ENCODE measurements around the gene PHLDB1.

The PHLDB1 gene

GRCh38 chr11:118659953-118660680 is 52.7 kb downstream of the PHLDB1 start:
- no peak overlapping the region for H3K27ac ChIP-seq
- TF ChIP-seq CTCF (IDR thresholded peaks at IDR 0.05; ENCODE audit: low read depth, low read length, missing control alignments) = no peak
- H3K27me3 ChIP-seq (replicated peaks) = no peaks in the 10 kb centered on the region
- DNase-seq = no peak
- H3K4me3 ChIP-seq (ENCODE audit: low read depth, low read length) = no peak overlapping the region
- in situ Hi-C loops (cut with HindIII; ENCODE audit: low pct_ligation_motif_present, low sequenced_read_pairs) = no loop called here
- peaks cover 30% of the 10 kb centered on the region for H3K36me3 ChIP-seq (replicated peaks)

GRCh38 chr11:118660681-118661424 is 53.4 kb downstream of the PHLDB1 start:
- DNase-seq = no peak
- Histone ChIP-seq H3K4me3 (ENCODE audit: low read depth, low read length) (no peak overlapping the region), H3K27ac (no peak overlapping the region), H3K27me3 (replicated peaks) (no peaks in the 10 kb centered on the region), H3K36me3 (replicated peaks) (peaks cover 22% of the 10 kb centered on the region)
- TF ChIP-seq CTCF (IDR thresholded peaks at IDR 0.05; ENCODE audit: low read depth, low read length, missing control alignments) = no peak
- in situ Hi-C loops (cut with HindIII; ENCODE audit: low pct_ligation_motif_present, low sequenced_read_pairs) = no loop called here

- DNase-seq = no peak
- no peak overlapping the region for H3K27ac ChIP-seq
- no peak for TF ChIP-seq CTCF (IDR thresholded peaks at IDR 0.05; ENCODE audit: low read depth, low read length, missing control alignments)
- no peak overlapping the region for H3K4me3 ChIP-seq (ENCODE audit: low read depth, low read length)
- in situ Hi-C loops (cut with HindIII; ENCODE audit: low pct_ligation_motif_present, low sequenced_read_pairs) = no loop called here
- no peaks in the 10 kb centered on the region for H3K27me3 ChIP-seq (replicated peaks)
- peaks cover 14% of the 10 kb centered on the region for H3K36me3 ChIP-seq (replicated peaks)
Measured at GRCh38 chr11:118661425-118662301, 54.2 kb downstream of the PHLDB1 start.

- no peak overlapping the region for H3K27ac ChIP-seq
- in situ Hi-C loops (cut with HindIII; ENCODE audit: low pct_ligation_motif_present, low sequenced_read_pairs) = no loop called here
- H3K4me3 ChIP-seq (ENCODE audit: low read depth, low read length) = no peak overlapping the region
- no peaks in the 10 kb centered on the region for H3K27me3 ChIP-seq (replicated peaks)
- TF ChIP-seq CTCF (IDR thresholded peaks at IDR 0.05; ENCODE audit: low read depth, low read length, missing control alignments) = no peak
- no peak for DNase-seq
- H3K36me3 ChIP-seq (replicated peaks) = peaks cover 5% of the 10 kb centered on the region
Measured at GRCh38 chr11:118662401-118663271, 55.2 kb downstream of the PHLDB1 start.

- DNase-seq = no peak
- no peaks in the 10 kb centered on the region for H3K36me3 ChIP-seq (replicated peaks)
- H3K27me3 ChIP-seq (replicated peaks) = no peaks in the 10 kb centered on the region
- no peak for TF ChIP-seq CTCF (IDR thresholded peaks at IDR 0.05; ENCODE audit: low read depth, low read length, missing control alignments)
- no peak overlapping the region for H3K4me3 ChIP-seq (ENCODE audit: low read depth, low read length)
- in situ Hi-C loops (cut with HindIII; ENCODE audit: low pct_ligation_motif_present, low sequenced_read_pairs) = no loop called here
- no peak overlapping the region for H3K27ac ChIP-seq
Measured at GRCh38 chr11:118663381-118663780, 56.0 kb downstream of the PHLDB1 start.

All from brain microvascular endothelial cell (primary cell).